Sciatic nerve (tissue), 2 donors: ENCODE measurements around the gene POLR2I. TPM values are rescaled to one million over a fixed set of nuclear protein-coding genes. Genes with fewer than 3 reads are reported as not detected.

Experiments
- ATAC-seq: fragments of 200-7000 bp; cut with Tn5 transposase; one replicate; pipeline ENCODE4 v1.9.1; 2020; ENCODE audit warnings: mild to moderate bottlenecking, moderate library complexity
- DNase-seq: peaks from one replicate; pipeline ENCODE4 v3.0.0-alpha.2; 2020; ENCODE audit warnings: low spot score
- intact Hi-C: fragments of 100-400 bp; cut with DNase I; formaldehyde crosslinking; loops from one replicate; pipeline ENCODE4 v1.14.2; 2022
- total RNA-seq: library from RNA; stranded (reverse); fragmentation: NEBNext Ultra II Directional; extraction: Animal tissue kit (Norgen Biotek cat#: 25700); gene quantifications from one replicate; pipeline ENCODE4 v1.2.1, GENCODE V29; 2021
- donor health status: DM: no; HTN: no; CAD: no.
- donor health status: DM: no; HTN: no; CAD: no.

Gene POLR2I
- total RNA-seq, result 60.5 TPM

DNA sequence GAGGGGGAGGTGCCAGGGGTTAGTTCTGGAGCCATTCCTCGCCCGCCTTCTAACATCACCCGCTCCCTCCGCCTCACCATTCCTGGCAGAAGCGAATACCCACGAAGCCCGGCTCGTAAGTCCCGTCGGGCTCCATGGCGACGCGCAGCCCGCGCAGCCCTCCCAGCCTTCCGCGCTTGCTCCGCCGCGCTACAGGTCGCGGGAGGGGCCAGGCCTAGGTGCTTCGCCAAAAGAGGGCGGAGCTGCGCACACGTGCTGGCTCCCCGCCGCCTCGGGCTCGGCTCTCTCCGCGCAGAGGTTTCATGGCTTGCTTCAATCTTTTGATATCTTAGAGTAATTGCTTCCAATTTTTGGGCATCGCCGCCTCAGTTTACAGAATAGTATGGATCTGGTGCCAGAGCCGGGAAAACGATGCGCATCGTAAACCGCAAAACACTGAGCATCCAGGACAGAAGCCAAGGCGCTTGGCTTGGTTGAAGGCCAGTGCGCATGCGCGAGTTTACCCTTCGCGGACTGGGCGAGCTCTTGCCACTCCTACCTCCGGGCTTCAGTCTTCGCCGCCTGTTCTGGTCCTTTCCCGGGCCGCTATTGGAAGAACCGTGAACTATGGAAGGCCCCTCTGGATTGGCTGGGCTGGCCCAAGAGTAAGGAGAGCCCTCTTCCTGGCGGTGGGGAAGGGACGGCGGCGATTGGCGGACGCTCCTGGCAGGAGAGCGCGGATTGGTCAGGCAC is at the start of gene POLR2I:
POLR2I (minus strand) TSS at position 155 of the 732 bp plus-strand sequence; CDS start at position 136, 19 bp downstream.
- ATAC-seq (peak; percentile 98), DNase-seq (peak; percentile 99)
- intact Hi-C loops, result loop anchor here (10.0 kb wide), 1 partner anchor 50 kb away; no protein-coding TSS in a partner anchor

DNA sequence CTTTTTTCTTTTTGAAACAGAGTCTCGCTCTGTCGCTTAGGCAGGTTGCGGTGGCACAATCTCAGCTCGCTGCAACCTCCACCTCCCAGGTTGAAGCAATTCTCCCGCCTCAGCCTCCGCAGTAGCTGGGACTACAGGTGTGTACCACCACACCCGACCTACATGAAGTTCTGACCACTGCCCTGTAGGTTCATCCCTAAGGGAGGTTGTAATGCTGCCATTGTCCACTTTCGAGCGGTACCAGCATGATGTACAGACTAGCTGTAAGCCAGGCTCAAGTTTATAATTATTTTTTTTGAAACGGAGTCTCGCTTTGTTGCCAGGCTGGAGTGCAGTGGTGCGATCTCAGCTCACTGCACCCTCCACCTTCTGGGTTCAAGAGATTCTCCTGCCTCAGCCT is 49.1 kb upstream of the POLR2I start:
- DNase-seq, result peak; percentile 30
- intact Hi-C loops, result loop anchor here (10.0 kb wide), 1 partner anchor 109 kb away; the partner anchor contains the start of genes THAP8 and WDR62
- no peak for ATAC-seq

GRCh38 chr19:36160821-36161596 is 46.3 kb upstream of the POLR2I start:
- intact Hi-C loops, result loop anchor here (10.0 kb wide), 1 partner anchor 106 kb away; the partner anchor contains the start of genes THAP8 and WDR62
- no peak for ATAC-seq
- DNase-seq, result peak; percentile 23

DNA sequence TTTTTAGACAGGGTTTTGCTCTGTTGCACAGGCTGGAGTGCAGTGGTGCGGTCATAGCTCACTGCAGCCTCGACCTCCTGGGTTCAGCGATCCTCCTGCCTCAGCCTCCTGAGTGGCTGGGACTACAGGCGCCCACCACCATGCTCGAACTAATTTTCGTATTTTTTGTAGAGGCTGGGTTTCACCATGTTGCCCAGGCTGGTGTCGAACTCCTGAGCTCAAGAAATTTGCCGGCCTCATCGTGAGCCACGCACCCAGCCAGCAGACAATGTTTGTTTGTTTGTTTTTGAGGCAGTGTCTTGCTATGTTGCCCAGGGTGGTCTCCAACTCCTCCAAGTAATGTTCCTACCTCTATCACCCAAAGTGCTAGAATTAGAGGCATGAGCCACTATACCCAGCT is 38.5 kb upstream of the POLR2I start:
- intact Hi-C loops, result no loop called here
- ATAC-seq, result no peak
- no peak for DNase-seq

- intact Hi-C loops, result no loop called here
- ATAC-seq (peak; percentile 92), DNase-seq (peak; percentile 80)
Observed at GRCh38 chr19:36152352-36153091, 37.8 kb upstream of the POLR2I start, which contains the start of gene COX7A1. COX7A1 (minus strand) TSS chr19:36152447; CDS start chr19:36152407, 40 bp downstream.

GRCh38 chr19:36152019-36152351 is 37.3 kb upstream of the POLR2I start:
- intact Hi-C loops, result no loop called here
- DNase-seq (no peak), ATAC-seq (peak; percentile 16)

DNA sequence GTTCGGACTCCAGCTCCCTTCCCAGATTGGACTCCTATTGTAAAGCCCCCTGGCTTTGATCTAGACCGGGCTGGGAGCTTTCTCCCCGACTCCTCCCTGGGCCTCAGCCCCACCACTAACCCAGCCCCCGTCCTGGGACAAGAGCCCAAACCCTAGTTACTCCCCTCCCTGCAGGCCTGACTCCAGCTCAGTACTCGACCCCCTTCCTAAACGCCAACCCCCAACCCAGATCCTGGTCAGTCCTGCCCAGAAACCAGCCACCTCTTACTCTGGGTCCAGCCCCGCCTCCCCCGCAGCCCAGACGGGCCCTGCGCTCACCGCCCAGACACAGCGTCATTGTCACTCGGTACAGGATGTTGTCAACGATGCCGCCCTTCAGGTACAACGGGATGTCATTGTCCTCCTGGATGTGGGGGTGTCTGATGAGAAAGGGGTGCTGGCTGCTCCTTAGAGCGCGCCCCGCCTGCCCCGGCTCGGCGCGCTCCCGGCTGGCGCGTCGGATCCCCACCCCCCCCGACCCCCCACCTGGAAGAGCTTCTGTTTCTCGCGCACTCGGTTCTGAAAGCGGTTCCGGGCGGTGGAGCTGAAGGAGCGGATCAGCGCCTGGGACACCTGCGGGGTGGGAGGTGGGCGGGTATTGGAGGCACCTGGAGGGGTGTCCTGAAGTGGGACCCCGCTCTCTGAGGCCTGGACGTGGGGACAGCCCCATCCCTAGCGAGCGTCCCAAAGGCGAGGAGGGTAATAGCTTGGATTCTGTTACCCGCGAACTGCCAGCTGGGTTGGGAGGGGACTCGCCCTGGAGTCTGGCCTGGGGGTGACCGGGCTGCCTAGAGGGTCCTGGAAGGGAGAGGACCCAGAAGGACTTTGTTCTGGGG is 36.7 kb upstream of the POLR2I start:
- ATAC-seq (peak; percentile 79), DNase-seq (peak; percentile 79)
- intact Hi-C loops, result no loop called here

- ATAC-seq (peak; percentile 1), DNase-seq (no peak)
- intact Hi-C loops, result no loop called here
Observed at GRCh38 chr19:36150586-36150985, 35.9 kb upstream of the POLR2I start.

- DNase-seq, result no peak
- intact Hi-C loops, result no loop called here
- no peak for ATAC-seq
Observed at GRCh38 chr19:36149673-36150406, 35.2 kb upstream of the POLR2I start.

GRCh38 chr19:36144624-36145023 is 29.9 kb upstream of the POLR2I start:
- DNase-seq (no peak), ATAC-seq (no peak)
- intact Hi-C loops, result no loop called here

DNA sequence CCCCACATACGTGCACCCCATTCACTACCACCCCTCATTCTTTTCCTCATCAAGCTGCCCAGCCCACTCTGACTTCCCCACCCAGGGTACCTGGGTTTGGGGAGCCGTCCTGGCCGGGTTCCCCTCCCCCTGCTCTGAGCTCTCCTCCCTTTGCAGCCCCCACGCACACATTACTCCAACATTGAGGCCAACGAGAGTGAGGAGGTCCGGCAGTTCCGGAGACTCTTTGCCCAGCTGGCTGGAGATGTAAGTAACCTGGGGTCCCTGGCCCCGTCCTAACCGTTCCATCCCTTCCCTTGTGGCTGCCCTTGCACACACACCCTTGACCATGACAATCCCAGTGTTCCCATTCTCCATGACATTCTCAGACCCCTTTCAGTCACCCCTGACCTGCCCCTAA is 27.8 kb upstream of the POLR2I start:
- intact Hi-C loops, result no loop called here
- ATAC-seq (no peak), DNase-seq (no peak)

DNA sequence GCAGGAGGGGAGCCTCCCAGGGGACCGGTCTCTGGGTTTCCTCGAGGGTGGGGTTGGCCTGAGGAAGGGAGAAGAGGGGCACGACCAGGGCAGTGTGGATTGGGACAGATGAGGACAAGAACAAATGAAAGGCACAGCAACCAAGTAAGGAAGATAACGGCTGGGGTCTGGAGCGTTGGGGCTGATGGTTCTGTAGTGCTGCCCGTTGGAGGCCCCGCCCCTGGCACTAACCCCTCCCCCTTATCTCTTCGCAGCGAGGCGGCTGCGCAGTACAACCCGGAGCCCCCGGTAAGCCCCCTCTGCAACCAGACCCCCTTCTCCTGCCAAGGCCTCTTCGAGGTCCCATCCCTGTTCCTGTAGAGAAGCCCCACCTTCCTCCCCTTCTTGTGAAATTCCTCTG is 27.4 kb upstream of the POLR2I start:
- DNase-seq (no peak), ATAC-seq (no peak)
- intact Hi-C loops, result no loop called here

DNA sequence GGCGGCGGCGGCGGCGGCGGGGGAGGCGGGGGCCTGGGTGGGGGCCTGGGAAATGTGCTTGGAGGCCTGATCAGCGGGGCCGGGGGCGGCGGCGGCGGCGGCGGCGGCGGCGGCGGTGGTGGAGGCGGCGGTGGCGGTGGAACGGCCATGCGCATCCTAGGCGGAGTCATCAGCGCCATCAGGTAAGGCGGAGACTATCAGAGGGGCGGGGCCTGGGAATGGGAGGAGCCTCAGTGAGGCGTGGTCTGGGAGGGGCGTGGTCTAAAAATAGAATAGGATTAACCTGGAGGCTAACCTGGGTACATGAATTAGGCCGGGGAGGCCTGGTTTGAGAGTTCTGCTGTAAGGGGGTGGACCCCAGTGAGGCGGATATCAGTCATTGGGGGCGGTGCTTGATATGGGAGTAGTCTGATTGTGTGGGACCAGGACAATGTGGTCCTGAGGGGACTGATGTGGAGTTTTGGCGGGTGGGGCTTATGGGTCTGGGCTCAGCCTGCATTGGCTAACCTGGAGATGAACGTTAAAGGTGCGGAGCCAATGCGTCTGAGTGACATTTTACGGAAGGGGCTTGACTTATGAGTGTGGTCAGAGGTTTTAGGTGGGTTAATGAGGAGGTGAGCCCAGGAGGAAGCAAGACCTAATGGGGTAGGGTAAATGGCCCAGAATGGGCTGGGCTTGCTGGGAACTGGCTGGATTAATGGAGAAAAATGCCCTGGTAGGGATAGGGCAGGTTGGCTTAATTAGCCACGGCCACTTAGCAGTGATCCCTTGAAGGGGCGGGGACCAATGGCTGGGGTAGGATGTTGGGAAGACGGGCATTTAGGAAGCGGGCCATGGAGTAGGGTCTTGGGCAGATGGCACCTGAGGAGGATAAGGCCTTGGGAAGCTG is 26.6 kb upstream of the POLR2I start:
- ATAC-seq (peak; percentile 68), DNase-seq (peak; percentile 93)
- intact Hi-C loops, result no loop called here

GRCh38 chr19:36140304-36141038 is 25.8 kb upstream of the POLR2I start:
- peak; percentile 73 for DNase-seq
- ATAC-seq, result peak; percentile 5
- intact Hi-C loops, result no loop called here

GRCh38 chr19:36139473-36140303 is 25.0 kb upstream of the POLR2I start, which contains the start of gene CAPNS1:
CAPNS1 (plus strand) TSS chr19:36140066; CDS start chr19:36141012, 946 bp downstream.
- intact Hi-C loops, result no loop called here
- DNase-seq (peak; percentile 98), ATAC-seq (peak; percentile 97)
